Tibial artery (tissue), 4 donors: ENCODE measurements around the gene RAET1G.
A peak's percentile ranks its signal among the peaks of the same experiment; 100 is the strongest.
"Not testable (repeated sequence)": the region's sequence is repeated elsewhere in the genome, so short reads cannot be mapped to it uniquely, and the experiment has no call there.

ENCODE experiments used
- DNase-seq, 2 donors: peaks; one replicate each; pipeline ENCODE4 v3.0.0-alpha.2; 2019
- H3K27ac ChIP-seq, 2 donors: fragments of 200-600 bp; sonication (generic) in 1 of 2; 1 replicate in 1 of 2; 2 replicates in 1 of 2; pipeline ENCODE4 v1.5.1; 2018 to 2019; ENCODE audit warnings: mild to moderate bottlenecking in 1 of 2
- H3K27me3 ChIP-seq, 2 donors: fragments of 200-600 bp; sonication (generic) in 1 of 2; one replicate each; pipeline versions ENCODE4 v1.5.1 to v1.6.0; 2016 to 2019
- H3K36me3 ChIP-seq, 3 donors: fragments of 200-600 bp; sonication (generic) in 2 of 3; one replicate each; pipeline ENCODE4 v1.5.1; 2016 to 2019; ENCODE audit warnings: mild to moderate bottlenecking in 2 of 3
- H3K4me1 ChIP-seq, 4 donors: fragments of 200-600 bp; sonication (generic) in 2 of 4; 1 replicate in 3 of 4; 2 replicates in 1 of 4; pipeline ENCODE4 v1.5.1; 2016 to 2019
- H3K4me3 ChIP-seq, 2 donors: fragments of 200-600 bp; sonication (generic) in 1 of 2; 1 replicate in 1 of 2; 2 replicates in 1 of 2; pipeline ENCODE4 v1.5.1; 2018 to 2019; ENCODE audit warnings: mild to moderate bottlenecking in 2 of 2
- H3K9me3 ChIP-seq, 3 donors: fragments of 200-600 bp; sonication (generic) in 1 of 3; one replicate each; pipeline ENCODE4 v1.5.1; 2016 to 2019
- CTCF ChIP-seq, 2 experiments: fragments of 200-600 bp in 1 of 2; fragments of 450-650 bp in 1 of 2; IDR thresholded peaks; one replicate each; pipeline ENCODE4 v1.5.1; 2017 to 2019; ENCODE audit warnings: antibody characterized with exemption in 2 of 2, mild to moderate bottlenecking in 1 of 2, moderate library complexity in 1 of 2
- intact Hi-C: fragments of 100-400 bp; cut with DNase I; formaldehyde crosslinking; loops from one replicate; pipeline ENCODE4 v1.15.0; 2023; ENCODE audit warnings: low total_unique reads

Gene RAET1G

GRCh38 chr6:149909701-149910470, 13.0 kb downstream of the RAET1G start:
- Histone ChIP-seq H3K9me3 (peaks cover 0 to 5% (median 0%) of the 10 kb centered on the region in 3 donors), H3K27me3 (no peaks in the 10 kb centered on the region), H3K36me3 (no peaks in the 10 kb centered on the region), H3K27ac (no peak overlapping the region), H3K4me1 (no peaks in the 10 kb centered on the region), H3K4me3 (no peak overlapping the region)
- DNase-seq = peak in 1 of 2 donors; percentile 39
- no peak for TF ChIP-seq CTCF (IDR thresholded peaks at IDR 0.05)
- intact Hi-C loops = no loop called here

- intact Hi-C loops, H3K27ac ChIP-seq, H3K4me1 ChIP-seq, DNase-seq, H3K9me3 ChIP-seq, H3K27me3 ChIP-seq, H3K4me3 ChIP-seq, H3K36me3 ChIP-seq: not testable (repeated sequence)
Observed at GRCh38 chr6:149908480-149908879, 14.4 kb downstream of the RAET1G start.

- Histone ChIP-seq H3K27ac (no peak overlapping the region), H3K4me3 (no peak overlapping the region), H3K36me3 (no peaks in the 10 kb centered on the region), H3K27me3 (no peaks in the 10 kb centered on the region), H3K9me3 (peaks cover 0 to 5% (median 0%) of the 10 kb centered on the region in 3 donors), H3K4me1 (no peaks in the 10 kb centered on the region)
- intact Hi-C loops = no loop called here
- DNase-seq = no peak
- TF ChIP-seq CTCF (IDR thresholded peaks at IDR 0.05) = no peak
Observed at GRCh38 chr6:149907317-149907716, 15.6 kb downstream of the RAET1G start.

GRCh38 chr6:149906405-149906804, 16.5 kb downstream of the RAET1G start:
- Histone ChIP-seq H3K4me1 (no peaks in the 10 kb centered on the region), H3K36me3 (no peaks in the 10 kb centered on the region), H3K27ac (no peak overlapping the region), H3K4me3 (no peak overlapping the region), H3K9me3 (peaks cover 0 to 5% (median 0%) of the 10 kb centered on the region in 3 donors), H3K27me3 (no peaks in the 10 kb centered on the region)
- no peak for TF ChIP-seq CTCF (IDR thresholded peaks at IDR 0.05)
- intact Hi-C loops = no loop called here
- no peak for DNase-seq

- intact Hi-C loops = no loop called here
- Histone ChIP-seq H3K4me3 (no peak overlapping the region), H3K9me3 (peaks cover 0 to 5% (median 0%) of the 10 kb centered on the region in 3 donors), H3K4me1 (no peaks in the 10 kb centered on the region), H3K27me3 (no peaks in the 10 kb centered on the region), H3K27ac (no peak overlapping the region), H3K36me3 (no peaks in the 10 kb centered on the region)
- peak in 1 of 2 donors; percentile 49 for DNase-seq
- TF ChIP-seq CTCF (IDR thresholded peaks at IDR 0.05) = no peak
Observed at GRCh38 chr6:149905911-149906371, 17.0 kb downstream of the RAET1G start.

- Histone ChIP-seq H3K4me1 (no peaks in the 10 kb centered on the region), H3K27ac (no peak overlapping the region), H3K4me3 (no peak overlapping the region), H3K36me3 (no peaks in the 10 kb centered on the region), H3K9me3 (peaks cover 0 to 5% (median 0%) of the 10 kb centered on the region in 3 donors), H3K27me3 (no peaks in the 10 kb centered on the region)
- DNase-seq = peak in 1 of 2 donors; percentile 38
- no peak for TF ChIP-seq CTCF (IDR thresholded peaks at IDR 0.05)
- intact Hi-C loops = no loop called here
Observed at GRCh38 chr6:149905371-149905910, 17.5 kb downstream of the RAET1G start.
